ENCODE results near the gene PTPN11.

DNA sequence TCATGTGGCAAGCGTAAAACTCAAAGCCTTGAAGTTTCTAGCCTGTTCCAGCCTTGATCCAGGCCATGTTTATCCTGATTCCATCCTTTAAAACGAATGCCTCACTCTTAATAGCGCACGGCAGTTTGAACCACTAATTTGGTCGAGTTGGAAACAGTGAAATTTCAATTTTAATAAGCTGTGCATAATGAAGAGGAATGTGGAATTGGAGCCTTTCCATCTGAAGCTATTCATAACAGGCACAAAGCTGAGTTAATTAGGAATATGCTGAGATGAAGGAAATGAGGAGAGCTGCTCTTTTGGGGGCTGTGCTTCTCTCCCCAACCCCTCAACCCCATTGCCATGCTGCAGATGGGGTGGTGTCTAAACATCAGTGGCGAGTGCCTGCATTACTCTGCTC, 70.7 kb downstream of the PTPN11 start:
- TF ChIP-seq, protein P1, sequence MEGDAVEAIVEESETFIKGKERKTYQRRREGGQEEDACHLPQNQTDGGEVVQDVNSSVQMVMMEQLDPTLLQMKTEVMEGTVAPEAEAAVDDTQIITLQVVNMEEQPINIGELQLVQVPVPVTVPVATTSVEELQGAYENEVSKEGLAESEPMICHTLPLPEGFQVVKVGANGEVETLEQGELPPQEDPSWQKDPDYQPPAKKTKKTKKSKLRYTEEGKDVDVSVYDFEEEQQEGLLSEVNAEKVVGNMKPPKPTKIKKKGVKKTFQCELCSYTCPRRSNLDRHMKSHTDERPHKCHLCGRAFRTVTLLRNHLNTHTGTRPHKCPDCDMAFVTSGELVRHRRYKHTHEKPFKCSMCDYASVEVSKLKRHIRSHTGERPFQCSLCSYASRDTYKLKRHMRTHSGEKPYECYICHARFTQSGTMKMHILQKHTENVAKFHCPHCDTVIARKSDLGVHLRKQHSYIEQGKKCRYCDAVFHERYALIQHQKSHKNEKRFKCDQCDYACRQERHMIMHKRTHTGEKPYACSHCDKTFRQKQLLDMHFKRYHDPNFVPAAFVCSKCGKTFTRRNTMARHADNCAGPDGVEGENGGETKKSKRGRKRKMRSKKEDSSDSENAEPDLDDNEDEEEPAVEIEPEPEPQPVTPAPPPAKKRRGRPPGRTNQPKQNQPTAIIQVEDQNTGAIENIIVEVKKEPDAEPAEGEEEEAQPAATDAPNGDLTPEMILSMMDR (IDR thresholded peaks at IDR 0.05; ENCODE audit: low read depth, low read length, poor library complexity, severe bottlenecking): no peak
- TF ChIP-seq EZH2phosphoT487 (IDR thresholded peaks at IDR 0.05; ENCODE audit: borderline replicate concordance, low read length): no peak

Data from DOHH2 (cell line).